GM13976 (cell line): ENCODE data around the gene ITPR2.

Experiments
- DNase-seq: peaks from one replicate; pipeline ENCODE4 v3.0.0; 2012; ENCODE audit warnings: low spot score
- in situ Hi-C: fragments of 300-500 bp; cut with MboI; formaldehyde crosslinking; loops from one replicate; pipeline ENCODE4 v1.12.0; 2022; ENCODE audit warnings: low sequenced_read_pairs, mixed read lengths, inconsistent platforms; ENCODE audit not compliant: unreplicated experiment
- TF ChIP-seq, protein P1 (sequence below): IDR thresholded peaks from 2 replicates; pipeline ENCODE4 v1.5.1; 2012; ENCODE audit warnings: borderline replicate concordance, mild to moderate bottlenecking; ENCODE audit not compliant: insufficient read depth; ENCODE audit errors: extremely low read depth, missing control alignments, control extremely low read depth

Gene ITPR2

GRCh38 chr12:26831951-26832821 is 808 bp downstream of the ITPR2 start:
- in situ Hi-C loops, result no loop called here
- peak; percentile 78 for DNase-seq

GRCh38 chr12:26830783-26831551 is 2.0 kb downstream of the ITPR2 start:
- in situ Hi-C loops, result no loop called here
- TF ChIP-seq, protein P1, sequence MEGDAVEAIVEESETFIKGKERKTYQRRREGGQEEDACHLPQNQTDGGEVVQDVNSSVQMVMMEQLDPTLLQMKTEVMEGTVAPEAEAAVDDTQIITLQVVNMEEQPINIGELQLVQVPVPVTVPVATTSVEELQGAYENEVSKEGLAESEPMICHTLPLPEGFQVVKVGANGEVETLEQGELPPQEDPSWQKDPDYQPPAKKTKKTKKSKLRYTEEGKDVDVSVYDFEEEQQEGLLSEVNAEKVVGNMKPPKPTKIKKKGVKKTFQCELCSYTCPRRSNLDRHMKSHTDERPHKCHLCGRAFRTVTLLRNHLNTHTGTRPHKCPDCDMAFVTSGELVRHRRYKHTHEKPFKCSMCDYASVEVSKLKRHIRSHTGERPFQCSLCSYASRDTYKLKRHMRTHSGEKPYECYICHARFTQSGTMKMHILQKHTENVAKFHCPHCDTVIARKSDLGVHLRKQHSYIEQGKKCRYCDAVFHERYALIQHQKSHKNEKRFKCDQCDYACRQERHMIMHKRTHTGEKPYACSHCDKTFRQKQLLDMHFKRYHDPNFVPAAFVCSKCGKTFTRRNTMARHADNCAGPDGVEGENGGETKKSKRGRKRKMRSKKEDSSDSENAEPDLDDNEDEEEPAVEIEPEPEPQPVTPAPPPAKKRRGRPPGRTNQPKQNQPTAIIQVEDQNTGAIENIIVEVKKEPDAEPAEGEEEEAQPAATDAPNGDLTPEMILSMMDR, result no peak
- DNase-seq, result no peak

More at GRCh38 chr12:26831951-26832821, 808 bp downstream of the ITPR2 start:
- TF ChIP-seq, protein P1, result peak; percentile 33

- TF ChIP-seq, protein P1, result no peak
- no peak for DNase-seq
- in situ Hi-C loops, result no loop called here
Measured at GRCh38 chr12:26830363-26830762, 2.6 kb downstream of the ITPR2 start.

DNA sequence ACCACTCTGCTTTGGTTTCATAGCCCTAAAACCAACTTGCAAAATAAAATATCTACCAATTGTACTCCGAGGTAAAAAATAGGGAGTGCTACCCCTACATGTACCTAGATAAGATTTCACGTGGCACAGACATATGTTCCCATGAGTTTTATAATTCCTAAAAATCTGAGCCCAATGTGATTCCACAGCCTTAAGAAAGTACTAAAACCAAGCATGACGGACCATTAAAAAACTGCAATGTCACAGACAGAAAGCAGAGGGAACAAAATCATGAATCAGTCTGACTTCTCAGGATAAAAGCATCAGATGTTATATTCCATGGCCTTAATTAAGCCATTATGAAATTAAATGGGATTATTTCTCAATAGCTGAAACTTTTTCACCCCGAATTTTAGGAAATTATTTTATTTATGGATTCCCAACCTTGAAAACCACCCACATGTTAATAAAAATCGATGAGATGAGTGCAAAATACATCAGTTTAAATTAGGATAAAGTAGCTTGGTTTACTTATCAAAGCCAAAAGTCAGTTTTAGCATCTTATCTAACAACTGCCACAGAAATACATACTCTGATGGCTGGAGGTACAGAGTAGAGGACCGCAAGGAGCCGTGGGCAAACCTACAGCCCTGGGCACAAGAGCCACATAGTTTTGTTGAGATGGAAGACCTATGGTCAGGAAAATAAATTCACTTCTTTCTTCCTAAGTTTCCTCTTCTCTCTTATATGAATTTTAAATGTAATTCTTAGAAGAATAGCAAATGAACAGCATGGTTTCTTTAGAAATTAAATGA is 4.5 kb downstream of the ITPR2 start:
- in situ Hi-C loops, result no loop called here
- TF ChIP-seq, protein P1, result no peak
- DNase-seq, result no peak

DNA sequence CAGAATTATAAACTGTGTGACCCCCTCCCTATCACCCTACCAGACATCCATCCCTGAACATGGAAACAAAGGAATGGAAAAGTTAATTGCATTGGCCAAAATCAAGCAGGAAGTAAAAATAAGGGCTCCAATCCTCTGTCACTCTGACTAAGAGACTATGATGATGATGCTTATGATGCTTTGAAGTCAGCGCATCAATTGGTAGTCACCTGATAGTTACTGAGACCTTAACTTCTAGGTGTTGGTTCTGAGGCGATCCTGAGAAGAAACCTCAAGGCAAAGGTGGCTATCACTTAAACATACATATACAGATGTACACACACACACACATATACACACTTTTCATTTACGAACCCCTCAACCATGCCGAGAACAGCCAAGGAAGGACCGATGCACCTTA is 6.6 kb downstream of the ITPR2 start:
- in situ Hi-C loops, result no loop called here
- no peak for DNase-seq

More for the DNA sequence above, 6.6 kb downstream of the ITPR2 start:
- TF ChIP-seq, protein P1, result no peak
